G401 (cell line): ENCODE results near the gene DOK6. TPM values are rescaled to one million over a fixed set of nuclear protein-coding genes. Genes with fewer than 3 reads are reported as not detected.

Experiments used
- DNase-seq: peaks from one replicate; pipeline ENCODE4 v3.0.0-alpha.2; 2015; ENCODE audit warnings: low spot score
- in situ Hi-C: cut with HindIII; loops from 2 replicates; pipeline ENCODE4 v1.10.0; 2016; ENCODE audit warnings: low sequenced_read_pairs, mixed read lengths
- total RNA-seq: library from RNA; depleted of rRNA; stranded (reverse); fragments of >200 nt; shearing (Covaris generic); gene quantifications from 2 replicates; pipeline ENCODE4 v1.2.3, GENCODE V29; 2014

Gene DOK6
- total RNA-seq, 1 experiment from 2014 or later, result 0.10 TPM

DNA sequence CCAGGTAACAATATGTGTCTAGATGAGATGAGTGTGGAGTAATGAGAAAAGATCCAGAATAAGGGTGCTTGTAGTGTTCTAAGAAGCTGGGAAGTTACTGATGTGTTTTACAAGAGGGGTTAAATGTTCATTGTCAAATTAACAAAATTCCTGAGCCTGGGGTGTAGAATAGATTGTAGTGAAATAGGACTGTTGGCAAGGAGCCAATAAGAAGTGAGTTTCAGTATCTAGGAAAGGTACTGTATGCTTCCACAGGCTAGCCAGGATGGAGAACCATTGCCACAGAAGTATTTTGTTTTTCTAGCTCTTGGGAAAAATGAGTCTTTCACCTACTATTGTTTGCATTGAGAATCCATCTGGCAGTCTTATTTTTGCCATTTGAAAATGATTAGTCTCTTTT, 10.5 kb downstream of the DOK6 start:
- in situ Hi-C loops, result no loop called here

DNA sequence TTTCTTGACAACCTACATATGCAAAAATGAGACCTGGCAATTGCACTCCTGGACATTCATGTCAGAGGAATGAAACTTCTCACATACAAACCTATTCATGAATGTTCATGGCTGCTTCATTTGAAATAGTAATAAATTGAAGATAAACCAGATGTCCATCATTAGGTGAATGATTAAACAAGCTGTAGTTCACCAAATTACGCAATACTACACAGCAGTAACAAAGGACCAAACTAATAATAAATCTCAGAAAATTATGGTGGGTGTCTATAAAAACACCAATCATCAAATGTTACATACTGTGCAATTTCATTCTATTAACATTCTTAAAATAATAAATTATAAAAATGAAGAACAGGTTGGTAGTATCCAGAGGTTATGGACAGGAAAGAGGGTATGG, 13.5 kb downstream of the DOK6 start:
- in situ Hi-C loops, result no loop called here

More for the DNA sequence above, 10.5 kb downstream of the DOK6 start:
- DNase-seq, result no peak

DNA sequence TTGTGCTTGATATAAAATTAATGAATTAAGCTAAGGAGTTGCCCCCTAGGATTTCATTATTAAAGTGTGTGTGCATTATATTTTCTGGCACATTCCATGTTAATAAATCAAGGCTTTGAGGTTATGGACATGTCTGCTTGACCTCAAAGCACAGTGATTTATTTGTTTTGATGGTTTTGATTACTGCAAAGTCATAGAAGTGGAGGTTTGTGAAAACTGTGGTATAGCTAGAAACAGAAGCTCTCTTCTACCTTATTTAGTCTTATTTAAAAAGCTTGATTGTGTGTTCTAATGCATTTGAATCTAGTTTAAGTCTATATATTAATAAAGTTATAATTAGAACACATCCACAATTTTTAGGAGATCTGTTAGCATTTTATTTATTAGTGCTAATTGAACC, 32.2 kb downstream of the DOK6 start:
- no peak for DNase-seq
- in situ Hi-C loops, result no loop called here

More for the DNA sequence above, 13.5 kb downstream of the DOK6 start:
- DNase-seq, result no peak

DNA sequence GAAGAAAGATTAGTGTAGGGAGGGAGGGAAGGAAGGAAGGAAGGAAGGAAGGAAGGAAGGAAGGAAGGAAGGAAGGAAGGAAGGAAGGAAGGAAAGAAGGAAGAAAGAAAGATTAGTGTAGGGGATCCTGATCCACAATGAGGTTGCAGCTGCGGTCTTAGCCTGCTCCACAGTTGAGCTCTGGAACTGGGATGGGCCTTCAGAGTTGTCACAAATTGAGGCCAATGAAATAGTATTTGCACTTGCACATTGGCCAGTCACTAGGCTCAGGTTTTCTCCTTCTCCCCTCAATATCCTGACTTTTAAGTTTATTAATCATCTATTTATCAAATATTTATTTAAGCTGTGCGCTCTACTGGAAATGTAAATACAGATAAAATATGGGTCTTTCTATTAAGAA, 34.3 kb downstream of the DOK6 start:
- in situ Hi-C loops, result no loop called here
- DNase-seq, result no peak

DNA sequence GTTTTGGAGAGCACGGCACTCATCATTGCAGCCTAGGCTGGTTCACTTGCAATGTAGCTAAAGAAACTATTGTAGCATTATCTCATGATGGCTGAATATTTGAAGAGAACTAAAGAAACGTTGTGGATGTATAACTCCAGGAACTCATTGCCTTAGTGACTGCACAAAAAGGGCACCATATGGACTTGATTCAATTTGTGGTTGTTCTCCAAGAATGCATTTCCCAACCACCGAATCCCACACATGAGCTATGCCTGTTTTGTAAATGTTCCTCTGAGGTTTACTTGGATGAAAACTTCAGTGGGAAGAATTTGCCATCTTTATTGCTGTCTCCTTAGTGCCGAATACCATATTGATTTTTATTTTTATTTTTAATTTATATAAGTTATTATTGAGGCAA, 43.5 kb downstream of the DOK6 start:
- in situ Hi-C loops, result no loop called here
- no peak for DNase-seq

DNA sequence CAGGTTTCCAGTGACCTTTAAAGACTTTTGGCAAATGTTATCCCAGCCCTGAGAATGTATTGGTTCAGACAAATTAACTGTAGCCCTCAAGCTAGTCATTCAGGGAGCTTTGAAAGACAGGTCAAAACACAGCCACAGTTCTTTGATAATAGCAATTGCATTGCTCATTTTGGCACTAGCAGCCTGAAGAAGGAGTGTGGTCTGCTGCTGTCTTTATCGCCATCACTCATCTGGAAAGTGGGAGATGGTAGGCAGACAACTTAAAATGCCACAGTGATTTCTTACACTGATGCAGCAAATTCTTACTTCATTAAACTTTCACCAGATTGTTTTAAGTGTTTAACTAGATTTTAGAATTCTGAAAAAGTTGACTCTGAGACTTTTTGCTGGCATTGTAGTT, 47.2 kb downstream of the DOK6 start:
- no peak for DNase-seq
- in situ Hi-C loops, result no loop called here

DNA sequence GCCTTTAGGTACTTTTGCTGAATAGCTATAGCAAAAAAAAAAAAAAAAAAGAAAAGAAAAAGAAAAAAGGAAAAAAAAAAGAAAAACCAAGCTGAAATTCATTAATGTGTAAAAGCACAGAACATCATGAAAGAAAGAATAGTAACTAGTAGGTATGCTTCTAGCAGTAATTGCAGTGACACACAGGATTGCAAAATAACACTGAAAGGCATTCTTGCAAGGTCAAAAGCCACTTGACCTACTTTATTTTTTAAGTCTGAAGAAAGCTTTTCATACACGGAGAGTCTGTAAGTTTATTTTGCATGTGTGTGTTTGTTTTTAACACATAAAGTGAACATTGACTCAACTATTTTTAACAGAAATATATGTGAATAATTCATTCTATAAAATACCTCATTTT, 54.4 kb downstream of the DOK6 start:
- no peak for DNase-seq
- in situ Hi-C loops, result no loop called here

DNA sequence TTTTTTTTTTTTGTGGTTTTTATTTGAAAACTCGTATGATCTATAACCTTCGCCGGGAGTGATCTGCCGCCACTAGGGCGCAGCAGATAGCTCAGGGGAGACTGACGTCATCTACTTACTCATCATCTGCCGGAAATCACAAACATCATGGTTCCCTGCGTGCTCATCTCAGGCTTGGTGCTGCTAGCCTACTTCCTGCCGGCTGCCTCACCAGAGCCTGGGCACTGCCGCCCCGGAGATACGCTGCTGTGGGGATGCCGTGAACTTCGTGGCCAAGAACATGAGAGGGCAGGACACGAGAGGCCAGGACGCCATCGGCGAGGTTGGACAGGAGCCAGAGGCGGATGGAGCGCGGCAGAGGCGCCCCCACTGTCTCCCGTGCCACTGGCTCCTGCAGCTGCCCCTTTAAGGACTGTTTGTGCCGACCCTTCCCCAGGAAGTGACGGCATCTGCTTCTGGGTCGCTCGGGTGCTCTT, 68.8 kb downstream of the DOK6 start:
- in situ Hi-C loops, result no loop called here
- no peak for DNase-seq

DNA sequence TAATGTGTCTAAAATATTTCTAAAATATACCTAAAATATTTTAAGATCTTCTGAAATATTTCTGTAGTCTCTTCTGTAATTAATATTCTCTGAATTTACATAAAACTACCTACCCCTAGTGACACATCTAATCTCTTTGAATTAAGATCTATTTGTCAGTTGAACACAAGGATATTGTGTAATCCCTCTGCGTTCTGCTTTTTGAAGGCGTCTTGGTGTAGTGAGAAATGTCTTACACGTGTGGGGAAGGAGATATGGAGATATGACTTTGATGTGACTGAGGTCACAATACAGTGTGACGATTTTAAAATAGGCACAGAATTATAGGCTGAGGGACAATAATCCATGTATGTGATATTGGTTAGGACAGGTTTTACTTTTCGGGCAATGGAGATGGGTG, 79.8 kb downstream of the DOK6 start:
- DNase-seq, result no peak
- in situ Hi-C loops, result no loop called here

DNA sequence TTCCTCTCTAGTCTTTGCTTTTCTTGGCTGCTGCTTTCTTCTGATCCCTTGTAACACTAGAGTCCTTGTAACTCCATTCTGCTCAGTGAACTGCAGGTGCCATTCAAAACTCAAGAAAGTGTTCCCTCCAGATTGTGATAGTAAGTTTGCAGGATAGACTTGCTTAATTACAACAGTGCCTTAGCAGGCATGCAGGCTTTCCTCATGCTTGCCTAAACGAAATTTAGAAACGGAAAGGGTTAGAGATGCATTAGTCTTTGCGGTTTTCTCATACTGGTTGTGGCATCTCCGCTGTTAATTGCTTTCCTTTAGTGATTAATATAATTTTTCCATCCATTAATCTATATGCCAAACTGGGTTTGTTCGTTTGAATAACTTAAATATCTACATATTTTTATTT, 82.9 kb downstream of the DOK6 start:
- DNase-seq, result no peak
- in situ Hi-C loops, result no loop called here

DNA sequence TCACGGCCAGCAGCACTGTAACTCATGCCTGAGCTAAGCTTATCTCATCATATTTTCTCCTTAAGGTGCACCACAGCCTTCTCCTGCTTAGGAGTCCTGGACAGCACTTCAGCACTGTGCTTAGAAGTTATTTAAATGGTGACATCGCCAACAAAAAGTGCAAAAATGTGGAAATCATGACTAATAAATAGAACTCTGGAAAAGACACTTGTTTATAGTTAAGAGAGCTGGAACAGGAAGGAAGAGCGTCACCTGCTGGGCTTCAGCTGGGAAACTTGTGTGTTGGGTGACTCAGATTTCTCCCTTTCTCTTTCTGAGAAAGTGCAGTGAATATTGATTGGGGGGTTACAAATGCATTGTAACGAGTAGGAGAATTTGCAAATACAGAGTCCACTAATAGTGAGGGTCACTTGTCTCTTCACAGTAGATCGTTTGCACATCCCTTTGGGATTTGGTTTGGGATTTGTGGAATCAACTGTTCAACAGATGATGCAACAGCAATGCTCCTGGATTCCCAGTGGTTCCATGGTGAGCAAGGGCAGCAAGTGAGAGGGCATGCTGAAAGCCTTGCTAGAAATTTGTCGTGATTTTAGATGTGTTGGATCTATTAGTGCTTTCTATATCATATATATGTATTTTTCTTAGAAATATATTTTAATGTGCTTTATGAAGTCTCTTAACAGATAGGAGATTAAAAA, 84.2 kb downstream of the DOK6 start:
- DNase-seq, result no peak
- in situ Hi-C loops, result no loop called here

DNA sequence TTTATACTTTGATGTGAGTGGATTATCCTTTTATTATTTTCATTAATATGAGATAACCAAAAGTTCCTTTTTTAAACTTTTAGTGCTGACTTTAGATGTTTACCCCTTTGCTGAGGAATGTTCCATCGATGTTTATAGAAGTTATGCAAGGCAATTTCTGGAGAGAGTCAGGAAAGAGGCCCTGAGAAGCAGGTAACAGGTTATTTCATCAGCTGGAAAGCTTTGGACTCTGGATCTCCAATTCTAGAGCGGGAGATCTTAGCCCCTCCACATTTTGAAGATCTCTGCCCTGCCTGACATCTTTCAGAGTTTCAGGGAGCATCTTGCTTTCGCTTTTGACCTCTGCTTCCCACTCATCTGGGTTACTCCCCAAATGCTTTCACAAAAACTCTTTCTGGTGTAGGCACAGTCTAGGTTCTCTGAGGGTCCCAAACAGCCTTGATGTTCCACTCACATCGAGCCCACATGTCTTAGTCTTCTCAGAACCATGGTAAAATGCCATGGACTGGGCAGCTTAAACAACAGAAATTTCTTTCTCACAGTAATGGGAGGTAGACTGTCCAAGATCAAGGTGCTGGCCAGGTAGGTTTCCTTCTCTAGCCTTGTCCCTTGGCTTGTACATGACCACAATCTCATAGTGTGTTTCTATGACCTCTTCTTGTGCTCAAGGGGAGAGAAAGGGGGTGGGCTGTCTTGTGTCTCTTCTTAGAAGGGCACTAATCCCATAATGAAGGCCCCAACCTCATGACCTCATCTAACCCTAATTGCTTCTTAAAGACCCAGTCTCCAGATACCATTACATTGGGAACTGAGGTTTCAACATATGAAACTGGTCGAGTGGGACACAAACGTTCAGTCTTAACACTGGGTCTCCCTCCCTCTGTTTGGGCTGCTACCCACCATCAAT, 87.1 kb downstream of the DOK6 start:
- DNase-seq, result no peak
- in situ Hi-C loops, result no loop called here

DNA sequence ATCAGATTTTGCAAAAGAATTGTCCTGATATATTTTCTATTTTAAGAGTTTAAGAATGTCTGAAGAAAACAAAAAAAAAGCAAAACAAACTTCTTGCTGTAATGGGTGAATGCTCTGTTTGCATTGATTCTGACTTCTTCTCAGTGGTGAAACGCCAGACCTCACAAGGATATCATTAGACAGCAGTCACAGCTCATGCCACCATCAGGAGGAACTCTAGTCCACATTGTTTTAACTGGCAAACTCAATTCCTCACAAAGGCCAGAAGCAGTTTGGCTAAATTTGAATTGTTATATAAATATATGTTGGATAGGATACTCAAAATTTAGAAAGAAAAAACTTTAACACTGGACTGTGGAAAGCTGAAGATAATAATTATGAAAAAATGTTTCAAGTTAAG, 89.4 kb downstream of the DOK6 start:
- no peak for DNase-seq
- in situ Hi-C loops, result no loop called here

DNA sequence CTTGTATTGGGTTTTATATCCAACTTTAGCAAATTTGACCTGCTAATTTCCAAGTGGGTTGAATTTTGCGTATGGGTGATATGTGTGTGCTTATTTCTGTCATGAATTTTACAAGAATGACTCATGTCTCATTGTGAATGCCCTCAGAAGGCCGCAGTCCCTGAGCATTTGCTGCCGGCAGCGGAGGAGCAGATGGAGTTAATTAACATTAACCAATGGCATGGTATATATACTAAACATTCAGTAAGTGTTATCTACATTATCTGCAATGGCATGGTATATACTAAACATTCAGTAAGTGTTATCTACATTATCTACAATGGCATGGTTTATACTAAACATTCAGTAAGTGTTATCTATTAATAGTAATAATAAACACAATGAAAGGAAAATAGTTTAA, 90.1 kb downstream of the DOK6 start:
- DNase-seq, result no peak
- in situ Hi-C loops, result no loop called here

DNA sequence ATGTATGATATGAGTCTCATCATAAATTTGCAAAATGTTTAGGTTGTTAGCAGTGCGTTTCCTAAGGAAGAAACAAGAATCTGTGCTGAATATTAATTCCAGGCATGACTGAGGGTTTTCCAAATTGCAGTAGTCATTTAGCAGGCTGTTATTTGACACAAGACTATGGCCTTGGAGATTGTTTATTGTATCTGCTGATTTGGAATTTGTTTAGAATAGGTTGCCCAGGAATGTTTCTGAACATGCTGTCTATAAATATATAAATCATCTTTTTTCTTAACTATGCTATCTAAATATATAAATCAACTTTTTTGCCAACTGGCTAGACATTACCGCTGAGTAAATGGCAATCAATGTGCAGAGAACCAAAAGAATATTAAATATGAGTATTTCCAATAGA, 90.9 kb downstream of the DOK6 start:
- in situ Hi-C loops, result no loop called here
- DNase-seq, result no peak

DNA sequence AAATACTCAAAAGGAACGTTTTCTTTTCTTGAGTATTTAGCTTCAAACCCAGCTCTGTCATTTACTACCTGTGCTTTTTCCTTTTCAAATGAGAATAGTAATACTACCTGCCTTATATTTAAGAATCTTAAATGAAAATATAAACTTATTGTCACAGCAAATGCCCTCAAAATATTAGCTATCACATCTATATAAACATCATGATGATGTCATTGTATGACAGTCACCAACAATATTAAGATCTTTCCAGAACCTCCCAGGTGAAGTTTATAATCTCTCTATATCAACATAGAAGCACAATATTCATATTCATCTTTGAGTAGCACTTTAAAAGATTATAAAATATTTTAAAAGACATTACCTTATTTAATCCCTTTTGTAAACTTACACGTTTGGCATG, 92.2 kb downstream of the DOK6 start:
- DNase-seq, result no peak
- in situ Hi-C loops, result no loop called here

DNA sequence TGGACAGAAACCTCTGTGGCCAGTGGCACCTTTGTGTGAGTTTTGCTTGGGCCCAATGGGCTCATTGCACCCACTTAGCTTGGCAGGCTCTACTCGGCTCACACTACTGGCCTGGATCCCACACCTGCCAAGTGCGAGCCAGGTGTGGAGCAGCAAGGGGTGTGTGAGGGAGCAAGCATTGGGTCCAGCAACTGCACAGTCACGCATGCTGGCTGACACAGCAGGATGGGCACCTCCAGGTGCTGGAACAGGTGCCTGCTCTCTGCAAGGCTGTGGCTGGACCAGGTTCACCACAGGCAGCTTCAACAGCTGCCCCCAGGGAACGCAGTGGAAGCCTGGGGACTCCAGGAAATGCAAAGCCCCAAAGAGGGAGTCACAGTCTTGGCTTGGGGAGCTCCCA, 94.2 kb downstream of the DOK6 start:
- DNase-seq, result no peak

DNA sequence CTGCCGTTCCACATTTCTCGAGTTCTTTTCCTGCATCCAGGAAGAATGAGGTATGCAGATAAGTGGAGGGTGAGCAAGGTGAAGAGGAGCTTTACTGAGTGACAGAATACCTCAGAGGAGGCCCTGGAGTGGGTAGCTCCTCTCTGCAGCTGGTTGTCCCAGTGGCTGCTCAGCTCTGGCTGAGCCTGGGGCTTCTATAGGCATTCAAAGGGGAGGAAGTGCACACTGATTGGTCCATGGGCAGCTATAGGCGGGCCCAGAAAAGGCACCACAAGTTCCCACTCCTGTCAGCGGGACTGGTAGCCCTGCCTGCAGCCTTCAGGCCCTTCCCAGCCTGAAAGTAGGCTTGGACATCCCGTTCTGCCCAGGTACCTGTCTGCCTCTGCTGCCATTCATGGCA, 94.7 kb downstream of the DOK6 start:
- DNase-seq, result no peak
- in situ Hi-C loops, result no loop called here

More for the DNA sequence above, 94.2 kb downstream of the DOK6 start:
- in situ Hi-C loops, result no loop called here

DNA sequence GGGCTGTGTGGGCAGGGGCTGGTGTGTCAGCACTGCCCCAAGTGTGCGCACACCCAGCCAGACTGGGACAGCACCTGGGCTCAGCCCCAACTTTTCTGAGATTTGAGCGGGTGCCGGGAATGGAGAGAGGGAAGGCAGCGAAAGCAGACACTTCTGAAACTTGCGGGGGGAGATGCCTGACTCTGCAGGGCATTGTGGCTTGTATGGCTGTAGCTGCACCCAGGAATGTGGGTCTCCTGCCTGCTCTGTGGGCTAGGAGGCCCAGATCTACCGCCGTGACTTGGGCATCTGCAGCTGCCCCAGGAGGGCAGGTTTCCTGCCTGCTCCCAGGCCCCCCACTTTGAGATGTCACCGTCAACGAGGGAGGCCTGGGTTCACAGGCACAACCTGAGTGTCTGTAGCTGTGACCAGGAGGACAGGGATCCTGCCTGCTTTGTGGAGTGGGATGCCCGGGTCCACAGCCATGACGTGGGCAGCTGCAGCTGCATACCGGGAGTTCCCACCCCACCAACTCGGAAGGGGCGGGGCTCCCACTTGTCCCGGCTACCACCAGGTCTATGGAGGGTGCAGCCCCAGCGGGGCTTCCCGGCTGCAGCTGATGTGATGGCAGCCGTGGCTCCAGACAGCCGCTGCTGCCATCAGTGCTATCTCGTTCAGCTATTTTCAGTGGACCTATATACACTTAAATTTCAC, 95.3 kb downstream of the DOK6 start:
- in situ Hi-C loops, result no loop called here
- no peak for DNase-seq

DNA sequence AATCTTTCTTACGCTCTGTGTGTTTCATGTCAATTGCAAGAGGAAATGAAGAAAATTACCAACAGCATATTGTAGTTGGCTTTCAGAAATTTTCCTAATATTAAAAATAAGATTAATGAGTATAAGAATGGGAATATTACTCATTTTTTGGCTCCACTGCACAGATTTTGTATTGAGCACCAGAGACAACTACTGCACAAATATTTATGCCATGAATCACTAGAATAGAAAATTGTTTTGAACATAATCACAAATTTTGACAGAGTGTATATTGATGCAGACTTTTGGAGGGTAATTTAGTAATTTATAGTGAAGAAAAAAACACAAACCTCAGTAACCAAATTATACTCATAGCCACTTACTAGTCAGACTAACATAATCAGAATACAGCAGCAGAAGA, 118.3 kb downstream of the DOK6 start:
- DNase-seq, result no peak
- in situ Hi-C loops, result no loop called here
